T-helper 1 cell (primary cell): ENCODE measurements around the gene CENPN.

Experiments used
- DNase-seq, 5 donors: peaks; one replicate each; pipeline ENCODE4 v3.0.0-alpha.2; 2012 to 2020
- total RNA-seq, 4 donors: gene quantifications; one replicate each; lab custom pipeline; 2026; lab: John Stamatoyannopoulos, UW

CENPN gene, protein sequence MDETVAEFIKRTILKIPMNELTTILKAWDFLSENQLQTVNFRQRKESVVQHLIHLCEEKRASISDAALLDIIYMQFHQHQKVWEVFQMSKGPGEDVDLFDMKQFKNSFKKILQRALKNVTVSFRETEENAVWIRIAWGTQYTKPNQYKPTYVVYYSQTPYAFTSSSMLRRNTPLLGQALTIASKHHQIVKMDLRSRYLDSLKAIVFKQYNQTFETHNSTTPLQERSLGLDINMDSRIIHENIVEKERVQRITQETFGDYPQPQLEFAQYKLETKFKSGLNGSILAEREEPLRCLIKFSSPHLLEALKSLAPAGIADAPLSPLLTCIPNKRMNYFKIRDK
- 9.6 to 13.6 (median 11.8) reads per million in 4 donors for total RNA-seq

DNA sequence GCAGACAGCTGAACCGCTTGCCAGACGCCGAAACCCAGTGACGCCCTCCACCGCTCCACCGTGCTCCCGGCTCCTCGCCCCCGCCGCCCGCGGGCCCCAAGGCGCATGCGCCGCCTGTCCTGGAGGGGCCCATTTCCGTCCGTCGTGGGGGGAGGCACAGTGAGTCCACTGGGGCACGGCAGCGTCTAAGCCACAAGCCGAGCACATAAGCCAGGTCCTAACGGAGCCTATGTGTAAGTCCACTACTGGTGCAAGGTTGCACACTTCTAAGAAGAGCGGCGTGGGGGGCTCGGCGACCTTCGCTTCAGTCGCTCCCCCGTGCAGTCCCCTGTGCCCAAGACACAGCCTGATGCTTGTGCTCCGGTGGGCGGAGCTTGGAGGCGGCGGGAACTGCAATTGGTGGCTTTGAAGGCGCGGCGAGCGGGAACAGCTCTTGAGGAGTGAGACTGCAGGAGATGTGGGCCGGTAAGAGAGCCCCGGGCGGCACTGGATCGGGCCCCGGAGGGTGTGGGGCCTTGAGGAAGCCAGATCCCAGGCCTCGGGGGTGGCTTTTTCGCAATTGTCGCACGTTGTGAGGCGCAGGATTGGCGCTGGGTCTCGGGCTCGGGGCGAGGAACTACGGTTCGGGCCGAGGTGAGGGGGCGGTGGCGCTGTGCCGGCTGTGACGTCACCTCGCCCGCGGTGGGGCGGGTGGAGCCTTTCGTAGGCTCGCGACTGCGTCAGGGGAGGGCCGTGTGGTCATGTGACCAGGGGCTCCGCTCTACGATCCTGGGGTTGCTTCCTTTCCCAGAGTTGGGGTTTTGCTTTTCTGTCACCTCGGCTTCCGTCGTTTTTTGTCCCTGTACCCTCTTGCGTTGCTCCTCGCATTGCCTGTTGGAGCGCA, at the start of gene CENPN, which contains the start of gene CMC2:
Gene CENPN, plus strand, starts transcription at position 402 of the 883 bp plus-strand sequence. CDS start 4,726 bp downstream, outside the sequence.
Gene CMC2, minus strand, starts transcription at position 73 of the 883 bp plus-strand sequence. CDS start 9,491 bp downstream, outside the sequence.
- peak; percentile 96 to 99 (median 96) for DNase-seq

DNA sequence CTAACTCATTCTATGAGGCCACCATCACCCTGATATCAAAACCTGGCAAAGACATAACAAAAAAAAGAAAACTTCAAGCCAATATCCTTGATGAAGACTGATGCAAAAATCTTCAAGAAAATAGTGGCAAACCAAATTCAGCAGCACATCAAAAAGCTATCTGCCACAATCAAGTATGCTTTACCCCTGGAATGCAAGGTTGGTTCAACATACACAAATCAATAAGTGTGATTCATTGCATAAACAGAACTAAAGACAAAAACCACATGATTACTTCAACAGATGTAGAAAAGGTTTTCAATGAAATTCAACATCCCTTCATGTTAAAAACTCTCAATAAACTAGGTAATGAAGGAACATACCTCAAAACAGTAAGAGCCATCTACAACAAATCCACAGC, 48.7 kb upstream of the CENPN start:
- no peak for DNase-seq

DNA sequence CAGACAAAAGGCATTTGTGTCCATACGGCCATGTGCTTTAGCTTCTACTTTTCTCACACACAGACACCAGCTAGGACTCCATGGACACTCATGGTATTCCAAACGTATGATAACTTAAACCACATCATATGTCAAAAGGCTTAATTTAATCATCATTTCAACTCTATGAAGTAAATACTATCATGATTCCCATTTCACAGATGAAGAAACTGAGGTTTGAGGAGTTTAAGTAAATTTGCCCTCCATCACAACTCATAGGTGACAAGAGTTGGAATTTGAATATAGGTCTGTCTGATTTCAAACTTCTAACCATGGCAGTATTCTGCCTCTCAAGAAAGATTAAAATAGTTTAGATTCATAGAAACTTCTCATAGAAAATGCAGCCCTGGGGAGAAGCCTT, 44.1 kb upstream of the CENPN start:
- DNase-seq, result no peak

DNA sequence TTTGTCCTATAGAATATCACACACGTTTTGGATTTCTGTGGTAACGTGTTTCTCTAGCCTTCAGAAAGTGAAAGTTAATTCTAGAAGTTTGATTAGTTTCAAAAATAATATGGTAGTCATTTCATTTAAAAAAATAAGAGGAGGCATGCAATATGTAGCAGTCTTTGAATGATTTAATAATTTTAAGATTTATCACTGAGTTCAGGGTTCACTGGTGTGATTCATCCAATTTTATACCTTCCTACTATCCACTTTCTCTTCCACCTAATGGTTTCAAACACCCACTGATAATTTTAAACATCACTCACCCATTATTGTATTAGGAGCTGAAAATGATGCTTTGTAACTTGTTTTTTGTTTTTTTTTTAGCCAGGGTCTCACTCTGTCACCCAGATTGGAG, 42.7 kb upstream of the CENPN start:
- no peak for DNase-seq

DNA sequence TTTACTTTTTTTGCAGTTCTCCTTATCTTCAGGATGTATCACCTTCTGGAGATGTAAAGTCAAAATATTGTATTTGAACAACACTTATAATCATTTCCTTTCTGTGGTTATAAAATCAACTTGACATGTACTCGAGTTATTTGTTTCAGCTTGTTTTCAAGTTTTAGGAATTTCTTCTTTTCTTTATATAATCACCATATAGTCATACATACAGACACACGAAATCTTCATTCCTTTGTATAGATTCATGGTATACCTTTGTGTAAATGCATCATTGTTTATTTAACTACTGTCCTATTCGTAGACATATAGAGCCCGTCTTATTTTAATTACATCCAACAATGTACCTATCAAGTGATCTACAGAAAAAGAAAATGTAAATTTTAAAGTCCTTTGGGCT, 40.4 kb upstream of the CENPN start:
- no peak for DNase-seq

DNA sequence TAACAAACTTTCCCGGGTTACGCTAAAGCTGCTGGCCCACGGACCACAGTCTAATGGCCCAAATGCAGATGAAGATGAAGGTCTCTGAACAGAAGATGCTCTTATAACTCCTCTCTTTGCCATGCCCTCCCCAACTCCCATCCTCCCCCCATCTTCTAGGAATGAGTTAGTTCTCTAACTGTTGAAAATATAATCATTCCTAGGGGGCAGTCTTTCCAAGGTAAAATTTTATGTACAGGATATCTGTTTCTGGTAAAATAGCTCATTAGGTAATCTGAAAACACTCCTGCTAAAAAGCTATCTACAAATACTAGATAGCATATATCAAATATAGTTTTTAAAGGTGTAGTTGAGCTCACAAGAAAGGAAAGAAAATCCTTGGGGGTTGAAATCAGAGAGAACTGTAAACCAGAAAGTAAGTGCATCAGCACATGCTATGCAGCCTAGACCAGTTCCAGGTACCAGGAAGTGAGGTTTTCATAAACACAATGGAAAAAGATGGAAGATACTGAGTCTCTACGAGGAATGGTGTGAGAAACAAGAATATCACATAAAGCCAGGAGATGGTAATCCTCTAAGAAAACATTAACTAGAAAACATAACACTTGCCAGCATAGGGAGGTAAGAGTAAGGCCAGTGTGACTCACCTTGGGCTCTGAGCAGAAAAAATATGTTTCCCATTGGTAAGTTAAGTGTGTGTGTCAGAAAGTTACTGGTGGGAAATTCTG, 38.5 kb upstream of the CENPN start:
- DNase-seq, result no peak

DNA sequence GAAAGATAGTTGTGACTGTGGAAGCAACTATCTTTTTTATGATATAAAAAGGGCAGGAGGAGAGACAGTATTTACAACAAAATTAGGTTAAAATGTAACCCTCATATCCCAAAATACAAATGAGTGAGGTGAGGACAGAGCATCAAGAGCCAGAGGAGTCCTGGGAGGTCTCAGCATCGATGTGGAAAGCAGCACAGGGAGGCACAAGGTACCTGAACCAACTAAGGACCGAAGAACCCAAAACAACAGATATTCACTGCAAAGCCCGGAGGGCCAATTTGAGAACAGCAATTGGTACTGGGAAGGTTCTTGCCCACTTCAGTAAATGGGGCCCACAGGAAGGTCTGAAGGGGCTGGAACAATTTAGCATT, 37.9 kb upstream of the CENPN start:
- no peak for DNase-seq

DNA sequence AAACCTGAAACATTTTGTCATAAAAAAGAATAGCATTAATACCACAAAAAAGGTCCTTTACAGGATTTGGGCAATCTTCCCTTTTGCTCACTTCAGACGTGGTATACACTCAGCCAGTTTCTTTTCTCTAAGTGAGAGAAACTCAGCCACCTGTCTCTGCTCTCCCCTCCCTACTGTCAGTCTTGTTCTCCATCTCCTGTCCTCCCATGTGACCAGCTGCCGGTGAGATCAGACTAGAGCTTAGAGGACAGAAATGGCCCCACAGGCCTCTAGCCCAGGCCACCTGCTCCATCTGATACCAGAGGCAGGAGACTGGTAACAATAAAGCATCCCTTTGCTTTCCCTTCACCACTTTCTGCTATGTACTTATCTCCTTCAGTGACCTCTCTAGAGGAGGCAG, 35.2 kb upstream of the CENPN start:
- no peak for DNase-seq

DNA sequence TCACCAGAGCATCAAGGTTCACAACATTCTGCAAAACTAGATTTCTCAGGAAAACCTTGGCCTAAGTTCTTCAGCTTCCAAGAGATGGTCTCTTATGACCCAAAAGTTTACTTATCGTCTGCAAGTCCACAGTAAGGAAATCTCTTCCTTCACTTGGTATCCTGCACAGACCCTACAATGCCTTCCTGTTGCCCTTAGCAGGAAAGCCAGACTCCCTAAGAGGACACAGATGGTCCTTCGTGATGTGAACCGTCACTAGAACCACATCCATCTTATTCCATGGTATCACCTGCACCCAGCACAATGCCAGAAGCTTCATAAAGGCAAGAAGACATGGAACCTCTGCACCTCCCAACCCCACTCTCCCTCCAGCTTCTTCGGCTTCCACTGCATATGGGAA, 34.4 kb upstream of the CENPN start:
- DNase-seq, result no peak

DNA sequence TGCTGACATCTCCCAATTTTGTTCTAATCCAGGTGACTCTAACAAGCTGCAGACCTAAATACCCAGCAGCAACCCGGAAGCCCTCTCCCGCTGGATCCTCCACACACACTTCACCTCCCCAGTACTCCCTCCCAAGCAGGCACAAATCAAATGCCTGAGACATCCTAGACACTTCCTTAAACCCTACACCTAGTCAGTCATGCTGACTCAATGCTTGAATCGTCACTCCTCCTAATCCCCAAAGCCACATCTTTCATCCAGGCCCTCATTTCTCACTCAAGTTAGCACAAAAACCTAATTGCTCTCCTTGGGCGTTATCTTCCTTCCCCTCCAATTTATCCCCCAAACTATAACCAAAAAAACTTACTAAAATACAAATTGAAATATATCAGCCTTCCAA, 33.0 kb upstream of the CENPN start:
- DNase-seq, result no peak

DNA sequence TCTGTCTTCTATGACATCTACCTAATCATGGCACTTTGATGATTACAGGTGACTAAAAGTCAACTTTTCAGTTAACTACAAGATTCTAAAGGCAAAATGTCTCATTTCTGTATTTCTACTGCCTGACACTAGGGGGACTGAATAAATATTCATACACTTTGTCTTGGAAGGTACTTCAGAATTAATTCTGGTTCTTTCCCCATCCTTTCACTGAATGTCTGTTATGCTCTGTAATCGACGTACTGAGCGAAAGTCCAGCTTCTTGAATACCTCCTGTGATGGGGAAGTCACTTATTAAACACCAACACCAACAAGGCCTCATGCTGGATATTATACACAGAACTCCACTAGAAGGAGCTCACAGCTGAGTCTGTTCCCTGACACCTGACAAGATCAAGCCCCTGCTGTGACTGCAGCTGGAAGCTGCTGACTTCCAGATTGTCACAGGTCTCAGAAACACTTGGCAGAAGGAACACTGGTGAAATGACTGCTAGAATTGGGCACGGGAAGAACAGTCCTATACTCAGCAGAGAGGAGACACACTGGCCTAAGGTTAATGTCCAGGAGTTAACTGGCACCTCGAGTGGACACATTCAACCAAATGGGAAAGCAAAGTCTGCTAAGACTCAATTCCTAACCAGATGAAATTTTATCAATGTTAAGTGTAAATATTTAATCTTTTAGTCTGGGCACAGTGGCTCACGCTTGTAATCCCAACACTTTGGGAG, 32.2 kb upstream of the CENPN start:
- DNase-seq, result no peak

DNA sequence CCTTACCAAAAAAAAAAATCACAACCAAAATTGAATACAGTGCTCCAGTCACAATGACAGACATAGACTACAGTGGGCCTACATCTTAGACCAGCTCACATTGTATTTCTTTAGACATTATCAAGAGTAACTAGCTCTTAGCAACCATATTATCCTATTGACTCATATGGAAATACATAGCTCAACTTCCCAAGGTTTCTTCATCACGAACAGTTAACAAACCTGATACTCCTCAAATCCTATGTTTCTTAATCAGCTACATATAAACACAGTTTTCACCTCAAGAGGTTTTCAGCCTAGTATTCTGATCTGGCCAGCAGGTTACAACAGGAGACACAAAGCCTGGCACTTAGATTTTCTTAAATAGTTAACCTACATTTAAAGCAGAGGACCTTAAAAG, 30.1 kb upstream of the CENPN start:
- no peak for DNase-seq

DNA sequence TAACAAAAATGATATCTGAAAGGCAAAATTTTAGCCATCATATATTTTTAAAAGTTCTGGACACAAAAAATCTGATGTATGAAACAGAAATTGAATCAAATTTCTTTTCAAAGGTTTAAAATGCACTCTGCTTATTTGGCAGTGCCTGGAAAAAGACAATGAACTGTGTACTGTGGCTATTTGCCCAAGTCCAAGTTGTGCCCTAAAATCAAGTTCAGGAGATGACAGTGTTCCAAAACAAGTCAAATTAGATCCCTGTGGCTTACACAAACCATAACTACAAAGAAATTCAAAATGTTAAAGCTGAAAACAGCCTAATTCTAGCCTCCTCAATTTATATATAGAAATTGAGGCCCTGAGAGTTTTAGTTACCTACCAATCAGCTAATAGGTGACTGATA, 25.9 kb upstream of the CENPN start:
- no peak for DNase-seq

DNA sequence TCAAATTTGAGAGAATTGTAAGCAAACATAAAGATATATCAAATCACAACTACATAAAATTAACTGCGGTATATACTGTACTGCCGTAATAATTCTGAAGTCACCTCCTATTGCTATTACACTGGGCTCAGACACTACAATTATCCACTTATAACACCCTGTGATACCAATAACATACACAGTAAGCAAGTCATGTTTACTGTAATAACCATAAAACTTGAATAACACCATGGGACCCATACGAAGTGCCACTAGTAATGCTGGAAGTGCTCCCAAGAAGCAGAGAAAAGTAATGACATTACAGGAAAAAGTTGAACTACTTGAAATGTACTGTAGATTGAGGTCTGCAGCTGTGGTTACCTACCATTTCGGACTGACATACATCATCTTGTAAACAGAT, 24.4 kb upstream of the CENPN start:
- DNase-seq, result no peak

DNA sequence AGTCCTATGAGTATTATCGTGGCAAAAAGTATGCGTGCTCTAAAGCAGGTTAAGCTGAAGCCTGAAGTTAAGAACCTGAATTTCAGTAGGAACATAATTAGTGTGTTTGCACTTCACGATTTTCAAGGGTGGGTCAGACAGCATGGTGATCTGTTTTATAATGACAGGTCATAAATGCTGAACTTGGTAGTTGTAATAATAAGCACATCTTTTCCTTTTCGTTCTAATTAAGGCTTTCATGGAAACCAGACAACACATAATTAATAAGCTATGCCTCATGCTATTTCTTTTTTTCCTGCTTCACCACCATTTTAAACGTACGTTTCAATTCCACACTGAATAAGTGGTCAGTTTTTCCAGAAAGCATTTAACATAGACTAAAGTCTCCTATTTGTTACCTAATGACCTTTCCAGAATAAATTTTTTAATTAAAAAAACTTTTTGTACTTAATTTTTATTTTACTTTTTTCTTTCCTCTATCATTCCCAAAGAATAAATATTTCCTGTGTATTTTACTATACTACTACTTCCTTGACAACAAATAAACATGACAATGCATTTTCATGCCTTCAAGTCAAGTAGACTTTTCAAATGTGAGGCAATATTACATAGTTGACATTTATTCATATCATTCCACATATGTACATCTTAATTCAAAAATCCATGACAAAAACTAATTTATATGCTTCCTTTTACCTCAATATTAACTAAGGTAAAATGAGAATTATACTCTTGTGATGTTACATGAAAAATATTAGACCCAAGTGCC, 22.7 kb upstream of the CENPN start:
- no peak for DNase-seq

DNA sequence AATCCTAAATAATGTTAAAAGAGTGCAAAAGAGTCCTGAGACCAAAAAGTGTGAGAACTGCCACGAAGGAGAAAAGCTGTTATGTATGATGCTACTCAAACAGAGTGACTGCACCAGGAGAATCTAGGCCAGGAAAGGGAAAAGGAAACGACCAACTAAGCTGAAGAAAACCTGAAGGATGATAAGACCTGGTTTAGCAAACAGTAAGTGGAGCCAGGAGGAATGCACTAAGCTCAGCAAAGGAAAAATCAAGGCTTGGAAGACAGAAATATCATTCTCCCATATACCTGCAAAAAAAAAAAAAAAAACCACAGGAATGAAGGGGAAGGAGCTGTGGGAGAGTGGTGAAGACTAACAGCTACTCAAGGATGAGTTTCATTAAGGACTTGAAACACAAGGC, 21.4 kb upstream of the CENPN start:
- no peak for DNase-seq

DNA sequence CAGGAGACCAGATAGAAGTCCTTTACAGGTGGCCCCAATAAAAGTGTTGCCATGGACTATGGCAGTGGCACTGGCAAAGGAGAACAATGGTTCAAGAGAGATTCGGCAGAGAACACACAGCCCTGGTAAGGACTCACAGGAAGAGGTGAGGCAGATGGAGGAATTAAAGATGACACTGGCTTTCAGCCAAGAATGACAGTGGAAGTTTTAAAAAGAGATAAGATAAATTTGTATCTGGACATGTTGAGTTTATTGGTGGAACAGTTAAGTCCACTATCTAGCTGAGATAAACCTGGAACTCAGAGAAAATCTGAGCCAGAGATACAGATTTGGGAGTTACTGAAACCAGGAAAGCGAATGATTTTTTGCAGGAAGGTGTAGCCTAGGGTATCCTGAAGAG, 20.5 kb upstream of the CENPN start:
- no peak for DNase-seq

DNA sequence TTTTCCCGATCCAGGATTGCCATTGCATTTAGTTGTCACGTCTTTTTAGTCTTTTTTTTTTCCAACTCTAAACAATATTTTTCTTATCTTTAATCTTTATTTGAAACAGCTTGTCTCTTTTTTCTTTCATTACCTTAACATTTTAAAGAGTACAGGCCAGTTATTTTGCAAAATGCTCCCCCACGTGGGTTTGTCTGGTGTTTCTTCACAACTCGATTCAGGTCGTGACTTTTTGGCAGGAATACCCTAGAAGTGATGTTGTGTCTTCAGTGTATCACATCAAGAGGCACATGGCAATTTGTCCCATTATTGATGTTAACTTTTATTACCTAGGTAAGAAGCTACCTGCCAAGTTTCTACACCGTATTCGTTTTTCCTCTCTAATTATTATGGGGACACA, 18.3 kb upstream of the CENPN start:
- no peak for DNase-seq

DNA sequence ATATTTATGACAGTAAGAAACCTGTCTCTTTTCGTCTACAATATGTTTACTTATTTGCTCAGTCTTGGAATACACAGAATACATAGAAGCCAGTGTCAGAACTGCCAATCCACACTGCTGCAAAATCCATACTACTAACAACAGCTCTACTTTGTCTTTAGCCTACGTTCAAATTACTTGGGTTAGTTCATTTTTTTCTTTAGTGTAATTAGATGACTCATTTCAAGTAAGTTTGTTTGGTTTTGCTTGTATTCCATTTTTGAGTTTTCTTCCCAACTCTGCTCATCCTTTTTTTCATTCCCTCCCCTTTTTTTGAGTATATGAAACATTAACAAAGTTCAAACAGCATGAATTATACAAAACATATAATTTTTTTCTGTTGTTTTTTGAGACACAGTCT, 17.2 kb upstream of the CENPN start:
- no peak for DNase-seq

DNA sequence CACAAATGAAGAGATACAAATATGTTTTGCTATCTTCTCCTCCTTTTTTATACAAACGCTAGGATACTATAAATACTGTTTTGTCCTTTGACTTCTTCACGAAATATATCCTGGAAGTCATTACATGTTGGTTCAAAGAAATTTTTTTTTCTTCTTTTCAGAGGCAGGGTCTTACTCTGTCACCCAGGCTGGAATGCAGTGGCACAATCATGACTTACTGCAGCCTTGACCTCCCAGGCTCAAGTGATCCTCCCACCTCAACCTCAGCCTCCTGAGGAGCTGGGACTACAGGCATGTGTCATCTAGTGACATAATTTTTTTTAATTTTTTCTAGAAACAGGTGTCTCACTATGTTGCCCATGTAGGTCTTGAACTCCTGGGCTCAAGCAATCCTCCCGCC, 16.4 kb upstream of the CENPN start:
- no peak for DNase-seq

DNA sequence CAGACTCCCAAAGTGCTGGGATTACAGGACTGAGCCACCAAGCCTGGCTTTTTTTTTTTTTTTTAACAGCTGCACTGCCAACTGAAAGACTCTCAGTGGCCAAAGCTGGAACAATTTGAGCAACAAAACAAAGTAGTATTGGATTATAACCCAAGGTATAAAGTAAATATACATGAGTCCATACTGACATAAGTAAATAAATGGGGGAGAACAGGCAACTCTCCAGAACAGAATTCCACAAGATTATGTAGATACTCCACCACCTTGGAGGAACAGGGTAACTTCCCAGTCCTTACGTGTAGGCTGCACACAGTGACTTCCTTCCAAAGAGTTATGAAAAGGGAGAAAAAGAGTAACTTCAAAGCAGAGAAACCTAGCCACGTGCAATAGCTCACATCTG, 16.0 kb upstream of the CENPN start:
- no peak for DNase-seq
